PC-9 (cell line): ENCODE data around the gene PTPRC. TPM values are rescaled to one million over a fixed set of nuclear protein-coding genes. Genes with fewer than 3 reads are reported as not detected.

Experiments used
- BruUV-seq: library from RNA; stranded (reverse); fragments of 400-500 nt; replicated peaks from 2 replicates; lab custom pipeline; 2021; lab: Mats Ljungman, UMichigan
- CTCF ChIA-PET: fragments of 300-600 bp; sonication (Branson Sonifier 250); formaldehyde crosslinking; loops from one replicate; lab custom pipeline; 2022; ENCODE audit warnings: antibody characterized with exemption; lab: Charles Lee
- POLR2A ChIA-PET: fragments of 300-600 bp; sonication (Branson Sonifier 250); formaldehyde crosslinking; loops from one replicate; lab custom pipeline; 2022; ENCODE audit warnings: antibody characterized with exemption; ENCODE audit not compliant: unreplicated experiment; lab: Charles Lee
- DNase-seq, 2 experiments: peaks; one replicate each; pipeline versions ENCODE4 v3.0.0 to v3.0.0-alpha.2; 2015 to 2022; ENCODE audit warnings: mixed read lengths in 1 of 2
- H2AFZ ChIP-seq: fragments of 200-600 bp; sonication (generic); 2 replicates; pipeline ENCODE4 v1.8.1; 2017; ENCODE audit warnings: antibody characterized with exemption
- H3F3A ChIP-seq: fragments of 200-600 bp; sonication (generic); 2 replicates; pipeline ENCODE4 v1.8.1; 2017; ENCODE audit warnings: antibody characterized with exemption, mild to moderate bottlenecking, low read depth; ENCODE audit not compliant: insufficient read depth
- H3K27ac ChIP-seq: fragments of 200-600 bp; sonication (generic); 2 replicates; pipeline ENCODE4 v1.6.1; 2016; ENCODE audit warnings: mixed run types
- H3K27me3 ChIP-seq: fragments of 200-600 bp; sonication (generic); 2 replicates; pipeline ENCODE4 v1.6.1; 2016; ENCODE audit warnings: low read depth, mixed run types; ENCODE audit not compliant: insufficient read depth
- H3K36me3 ChIP-seq: fragments of 200-600 bp; sonication (generic); 2 replicates; pipeline ENCODE4 v1.6.1; 2016; ENCODE audit warnings: low read depth, mixed run types
- H3K4me1 ChIP-seq: fragments of 200-600 bp; sonication (generic); replicated peaks from 2 replicates; pipeline ENCODE4 v1.6.1; 2016; ENCODE audit warnings: mixed run types; ENCODE audit not compliant: insufficient read depth
- H3K4me2 ChIP-seq: fragments of 200-600 bp; sonication (generic); 2 replicates; pipeline ENCODE4 v1.6.1; 2017; ENCODE audit warnings: mixed run types
- H3K4me3 ChIP-seq: fragments of 200-600 bp; sonication (generic); 2 replicates; pipeline ENCODE4 v1.6.1; 2016; ENCODE audit warnings: mixed run types
- H3K79me2 ChIP-seq: fragments of 200-600 bp; sonication (generic); 2 replicates; pipeline ENCODE4 v1.6.1; 2017; ENCODE audit warnings: low read depth, mixed run types
- H3K9me2 ChIP-seq: fragments of 200-600 bp; sonication (generic); 2 replicates; pipeline ENCODE4 v1.8.1; 2017; ENCODE audit warnings: mild to moderate bottlenecking; ENCODE audit not compliant: insufficient read depth
- H3K9me3 ChIP-seq: fragments of 200-600 bp; sonication (generic); 2 replicates; pipeline ENCODE4 v1.8.1; 2016; ENCODE audit warnings: low read depth; ENCODE audit not compliant: insufficient read depth
- H4K20me1 ChIP-seq: fragments of 200-600 bp; sonication (generic); 2 replicates; pipeline ENCODE4 v1.8.1; 2017; ENCODE audit not compliant: insufficient read depth
- CTCF ChIP-seq: fragments of 200-600 bp; sonication (generic); conservative IDR thresholded peaks from 2 replicates; pipeline ENCODE4 v1.6.1; 2017; ENCODE audit warnings: mixed run types, antibody characterized with exemption, mild to moderate bottlenecking, moderate library complexity
- EZH2 ChIP-seq: fragments of 200-600 bp; sonication (generic); IDR thresholded peaks from 2 replicates; pipeline ENCODE4 v1.8.0; 2017; ENCODE audit warnings: antibody characterized with exemption, low read depth
- intact Hi-C: fragments of 100-400 bp; cut with micrococcal nuclease; formaldehyde crosslinking; loops from one replicate; pipeline ENCODE4 v1.10.0; 2022; ENCODE audit not compliant: unreplicated experiment
- total RNA-seq: library from RNA; stranded (reverse); gene quantifications from 2 replicates; pipeline ENCODE4 v1.2.3, GENCODE V29; 2021

The PTPRC gene
- total RNA-seq, 1 experiment from 2014 or later, result 0.79 TPM

- H4K20me1 ChIP-seq, result no peaks in the 10 kb centered on the region
- DNase-seq, result no peak
- no peak overlapping the region for H3K4me2 ChIP-seq
- CTCF ChIA-PET, result no interaction called here
- H2AFZ ChIP-seq, result no peak overlapping the region
- H3K36me3 ChIP-seq, result no peaks in the 10 kb centered on the region
- TF ChIP-seq EZH2 (no peak), CTCF (no peak)
- no peaks in the 10 kb centered on the region; the same call in 1 of the 2 replicates for H3F3A ChIP-seq
- intact Hi-C loops, result no loop called here
- H3K79me2 ChIP-seq, result no peaks in the 10 kb centered on the region
- H3K4me1 ChIP-seq, result 0 out of 2 replicates have a peak, but pooled peaks cover 5% of the 10 kb centered on the region
- no peaks in the 10 kb centered on the region for H3K9me3 ChIP-seq
- H3K4me3 ChIP-seq, result no peak overlapping the region
- no peak overlapping the region for H3K27ac ChIP-seq
- POLR2A ChIA-PET, result no interaction called here
- BruUV-seq, result no TSS peak
- no peaks in the 10 kb centered on the region for H3K27me3 ChIP-seq
- no peaks in the 10 kb centered on the region; the same call in 1 of the 2 replicates for H3K9me2 ChIP-seq
These were observed 4.1 kb downstream of the PTPRC start for GRCh38 chr1:198642983-198643382.

- CTCF ChIA-PET, result no interaction called here
These were observed 5.0 kb downstream of the PTPRC start for GRCh38 chr1:198643808-198644207.

GRCh38 chr1:198647055-198647454 lies 8.2 kb downstream of the PTPRC start:
- POLR2A ChIA-PET, result interaction anchor here (0.7 kb wide), 1 partner anchor 40 kb away, joined by 3 read pairs; no protein-coding TSS in a partner anchor
- H3K79me2 ChIP-seq, result no peaks in the 10 kb centered on the region
- CTCF ChIA-PET, result no interaction called here

More at GRCh38 chr1:198643808-198644207, 5.0 kb downstream of the PTPRC start:
- Histone ChIP-seq H3K27me3 (no peaks in the 10 kb centered on the region), H4K20me1 (no peaks in the 10 kb centered on the region), H3K27ac (no peak overlapping the region), H3F3A (no peaks in the 10 kb centered on the region; the same call in 1 of the 2 replicates), H3K36me3 (no peaks in the 10 kb centered on the region), H3K4me1 (0 out of 2 replicates have a peak, but pooled peaks cover 5% of the 10 kb centered on the region), H3K79me2 (no peaks in the 10 kb centered on the region), H3K9me3 (no peaks in the 10 kb centered on the region), H3K4me3 (no peak overlapping the region), H2AFZ (no peak overlapping the region), H3K9me2 (no peaks in the 10 kb centered on the region; the same call in 1 of the 2 replicates), H3K4me2 (no peak overlapping the region)
- no peak for DNase-seq
- POLR2A ChIA-PET, result no interaction called here
- TF ChIP-seq CTCF (no peak), EZH2 (no peak)
- intact Hi-C loops, result no loop called here
- BruUV-seq, result no TSS peak

More at GRCh38 chr1:198647055-198647454, 8.2 kb downstream of the PTPRC start:
- H3K4me1 ChIP-seq, result no peaks in the 10 kb centered on the region
- H3K9me2 ChIP-seq, result no peaks in the 10 kb centered on the region; the same call in 1 of the 2 replicates
- H3K9me3 ChIP-seq, result no peaks in the 10 kb centered on the region
- H3K4me2 ChIP-seq, result no peak overlapping the region
- no peak overlapping the region for H3K27ac ChIP-seq
- H3F3A ChIP-seq, result no peaks in the 10 kb centered on the region
- no peak for TF ChIP-seq CTCF
- TF ChIP-seq EZH2, result no peak
- no peaks in the 10 kb centered on the region for H4K20me1 ChIP-seq
- DNase-seq, result no peak
- H3K36me3 ChIP-seq, result no peaks in the 10 kb centered on the region
- no peak overlapping the region for H2AFZ ChIP-seq
- intact Hi-C loops, result no loop called here
- no peak overlapping the region for H3K4me3 ChIP-seq
- H3K27me3 ChIP-seq, result no peaks in the 10 kb centered on the region
- BruUV-seq, result no TSS peak
